ENCODE results near the gene MKNK2.

- TF ChIP-seq POLR2A (IDR thresholded peaks at IDR 0.05), result no peak
- no peak for TF ChIP-seq CTCF (IDR thresholded peaks at IDR 0.05)
- no peak for TF ChIP-seq EP300 (IDR thresholded peaks at IDR 0.05; ENCODE audit: low read depth)
- no peak for TF ChIP-seq POLR2AphosphoS5 (IDR thresholded peaks at IDR 0.05)
These were observed 32.3 kb downstream of the MKNK2 start for GRCh38 chr19:2018752-2019151.

All from transverse colon (tissue), 4 donors.